A673 (cell line): ENCODE measurements around the gene AMOTL1.

Experiments
- EZH2 ChIP-seq: fragments of 200-600 bp; sonication (generic); IDR thresholded peaks from 2 replicates; pipeline ENCODE4 v1.6.1; 2017; ENCODE audit warnings: borderline replicate concordance, low read depth, mild to moderate bottlenecking, mixed read lengths, antibody characterized with exemption, low read length; ENCODE audit not compliant: poor library complexity, severe bottlenecking
- TF ChIP-seq, protein P1 (sequence below): fragments of 300-800, 200-600 bp; sonication (generic); conservative IDR thresholded peaks from 2 replicates; pipeline ENCODE4 v1.5.1; 2017; ENCODE audit warnings: low read depth, mild to moderate bottlenecking, antibody characterized with exemption, low read length, moderate library complexity, mixed read lengths

GRCh38 chr11:94796863-94797262 lies 28.7 kb downstream of the AMOTL1 start:
- TF ChIP-seq, protein P1, sequence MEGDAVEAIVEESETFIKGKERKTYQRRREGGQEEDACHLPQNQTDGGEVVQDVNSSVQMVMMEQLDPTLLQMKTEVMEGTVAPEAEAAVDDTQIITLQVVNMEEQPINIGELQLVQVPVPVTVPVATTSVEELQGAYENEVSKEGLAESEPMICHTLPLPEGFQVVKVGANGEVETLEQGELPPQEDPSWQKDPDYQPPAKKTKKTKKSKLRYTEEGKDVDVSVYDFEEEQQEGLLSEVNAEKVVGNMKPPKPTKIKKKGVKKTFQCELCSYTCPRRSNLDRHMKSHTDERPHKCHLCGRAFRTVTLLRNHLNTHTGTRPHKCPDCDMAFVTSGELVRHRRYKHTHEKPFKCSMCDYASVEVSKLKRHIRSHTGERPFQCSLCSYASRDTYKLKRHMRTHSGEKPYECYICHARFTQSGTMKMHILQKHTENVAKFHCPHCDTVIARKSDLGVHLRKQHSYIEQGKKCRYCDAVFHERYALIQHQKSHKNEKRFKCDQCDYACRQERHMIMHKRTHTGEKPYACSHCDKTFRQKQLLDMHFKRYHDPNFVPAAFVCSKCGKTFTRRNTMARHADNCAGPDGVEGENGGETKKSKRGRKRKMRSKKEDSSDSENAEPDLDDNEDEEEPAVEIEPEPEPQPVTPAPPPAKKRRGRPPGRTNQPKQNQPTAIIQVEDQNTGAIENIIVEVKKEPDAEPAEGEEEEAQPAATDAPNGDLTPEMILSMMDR: no peak
- no peak for TF ChIP-seq EZH2
